Glutamatergic neuron (in vitro differentiated cells): ENCODE measurements around the gene CBR4. TPM values are rescaled to one million over a fixed set of nuclear protein-coding genes. Genes with fewer than 3 reads are reported as not detected.
"Not testable (repeated sequence)": the region's sequence is repeated elsewhere in the genome, so short reads cannot be mapped to it uniquely, and the experiment has no call there.

Source experiments
- DNase-seq: peaks from one replicate; pipeline ENCODE4 v3.0.0; 2022
- H3K27ac Mint-ChIP-seq: one replicate; pipeline ENCODE4 v1.8.0; 2020; ENCODE audit warnings: mild to moderate bottlenecking, mixed read lengths, inconsistent platforms; ENCODE audit not compliant: unreplicated experiment
- H3K27me3 Mint-ChIP-seq: one replicate; pipeline ENCODE4 v1.8.0; 2020; ENCODE audit warnings: mild to moderate bottlenecking, moderate library complexity, mixed read lengths, inconsistent platforms; ENCODE audit not compliant: unreplicated experiment
- H3K36me3 Mint-ChIP-seq: one replicate; pipeline ENCODE4 v1.8.0; 2020; ENCODE audit warnings: mild to moderate bottlenecking, mixed read lengths, inconsistent platforms; ENCODE audit not compliant: unreplicated experiment
- H3K4me1 Mint-ChIP-seq: one replicate; pipeline ENCODE4 v1.8.0; 2020; ENCODE audit warnings: mild to moderate bottlenecking, low read depth, mixed read lengths, inconsistent platforms; ENCODE audit not compliant: unreplicated experiment
- H3K4me3 Mint-ChIP-seq: one replicate; pipeline ENCODE4 v1.8.0; 2020; ENCODE audit warnings: mild to moderate bottlenecking, mixed read lengths, inconsistent platforms; ENCODE audit not compliant: unreplicated experiment
- H3K9me3 Mint-ChIP-seq: one replicate; pipeline ENCODE4 v1.8.0; 2020; ENCODE audit warnings: mild to moderate bottlenecking, moderate library complexity, mixed read lengths, inconsistent platforms; ENCODE audit not compliant: unreplicated experiment
- total RNA-seq: library from RNA; stranded (reverse); fragmentation: NEBNext Ultra II Directional; extraction: Animal tissue kit (Norgen Biotek cat#: 25700); gene quantifications from one replicate; pipeline ENCODE4 v1.2.1, GENCODE V29; 2021; ENCODE audit not compliant: unreplicated experiment
- TF ChIP-seq, protein P1 (sequence below): fragments of 200-600 bp; sonication (generic); IDR thresholded peaks from one replicate; pipeline ENCODE4 v1.5.0; 2021; ENCODE audit not compliant: partially characterized antibody, unreplicated experiment

Gene CBR4
- total RNA-seq, 1 donor from 2014 or later, result 59.1 TPM

DNA sequence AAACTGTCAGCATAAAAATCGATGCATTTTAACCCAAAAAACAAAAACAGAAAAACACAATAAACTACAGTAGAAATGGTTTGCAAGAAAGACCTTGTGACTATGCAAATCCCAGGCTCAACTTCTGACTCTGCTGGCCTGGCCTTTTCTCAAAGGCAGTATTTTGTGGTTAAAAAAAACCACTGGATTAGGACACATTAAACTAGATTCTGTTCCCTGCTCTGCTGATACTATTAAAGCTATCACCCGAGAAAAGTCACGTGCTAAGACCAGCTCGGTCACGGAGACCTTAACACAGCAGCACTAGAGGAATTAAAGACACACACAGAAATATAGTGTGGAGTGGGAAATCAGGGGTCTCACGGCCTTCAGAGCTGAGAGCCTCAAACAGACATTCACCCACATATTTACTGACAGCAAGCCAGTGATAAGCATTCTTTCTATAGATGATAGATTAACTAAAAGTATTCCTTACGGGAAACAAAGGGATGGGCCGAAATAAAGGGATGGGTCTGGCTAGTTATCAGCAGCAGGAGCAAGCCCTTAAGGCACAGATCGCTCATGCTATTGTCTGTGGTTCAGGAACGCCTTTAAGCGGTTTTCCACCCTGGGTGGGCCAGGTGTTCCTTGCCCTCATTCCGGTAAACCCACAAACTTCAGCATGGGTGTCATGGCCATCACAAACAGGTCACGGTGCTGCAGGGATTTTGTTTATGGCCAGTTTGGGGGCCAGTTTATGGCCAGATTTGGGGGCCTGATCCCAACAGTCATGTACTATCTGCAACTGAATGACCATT lies 16.1 kb downstream of the CBR4 start:
- Mint-ChIP-seq H3K4me1 (peaks cover 2% of the 10 kb centered on the region), H3K36me3 (no peaks in the 10 kb centered on the region), H3K4me3 (no peak overlapping the region), H3K27me3 (no peaks in the 10 kb centered on the region), H3K9me3 (no peaks in the 10 kb centered on the region), H3K27ac (no peak overlapping the region)
- no peak for DNase-seq
- TF ChIP-seq, protein P1, sequence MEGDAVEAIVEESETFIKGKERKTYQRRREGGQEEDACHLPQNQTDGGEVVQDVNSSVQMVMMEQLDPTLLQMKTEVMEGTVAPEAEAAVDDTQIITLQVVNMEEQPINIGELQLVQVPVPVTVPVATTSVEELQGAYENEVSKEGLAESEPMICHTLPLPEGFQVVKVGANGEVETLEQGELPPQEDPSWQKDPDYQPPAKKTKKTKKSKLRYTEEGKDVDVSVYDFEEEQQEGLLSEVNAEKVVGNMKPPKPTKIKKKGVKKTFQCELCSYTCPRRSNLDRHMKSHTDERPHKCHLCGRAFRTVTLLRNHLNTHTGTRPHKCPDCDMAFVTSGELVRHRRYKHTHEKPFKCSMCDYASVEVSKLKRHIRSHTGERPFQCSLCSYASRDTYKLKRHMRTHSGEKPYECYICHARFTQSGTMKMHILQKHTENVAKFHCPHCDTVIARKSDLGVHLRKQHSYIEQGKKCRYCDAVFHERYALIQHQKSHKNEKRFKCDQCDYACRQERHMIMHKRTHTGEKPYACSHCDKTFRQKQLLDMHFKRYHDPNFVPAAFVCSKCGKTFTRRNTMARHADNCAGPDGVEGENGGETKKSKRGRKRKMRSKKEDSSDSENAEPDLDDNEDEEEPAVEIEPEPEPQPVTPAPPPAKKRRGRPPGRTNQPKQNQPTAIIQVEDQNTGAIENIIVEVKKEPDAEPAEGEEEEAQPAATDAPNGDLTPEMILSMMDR, result no peak

DNA sequence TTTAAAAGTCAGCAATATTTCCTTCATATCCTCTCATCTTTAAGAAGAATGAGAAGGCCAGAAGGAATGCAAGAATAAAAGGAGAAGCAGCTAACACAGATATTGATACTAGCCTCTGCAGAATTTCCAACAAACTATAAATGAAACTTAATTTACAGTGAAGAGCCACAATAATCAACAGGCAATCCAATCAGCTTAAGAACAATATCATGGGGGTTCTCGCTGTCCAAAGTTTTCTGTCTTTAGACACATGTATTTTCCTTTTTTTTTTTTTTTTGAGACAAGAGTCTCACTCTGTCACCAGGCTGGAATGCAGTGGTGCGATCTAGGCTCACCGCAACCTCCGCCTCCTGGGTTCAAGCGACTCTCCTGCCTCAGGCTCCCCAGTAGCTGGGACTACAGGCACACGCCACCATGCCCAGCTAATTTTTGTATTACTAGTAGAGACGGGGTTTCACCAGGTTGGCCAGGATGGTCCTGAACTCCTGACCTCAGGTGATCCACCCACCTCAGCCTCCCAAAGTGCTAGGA lies 17.0 kb downstream of the CBR4 start:
- not testable (repeated sequence) for H3K27me3 Mint-ChIP-seq, H3K9me3 Mint-ChIP-seq, H3K27ac Mint-ChIP-seq, H3K4me3 Mint-ChIP-seq, H3K36me3 Mint-ChIP-seq, DNase-seq, H3K4me1 Mint-ChIP-seq

DNA sequence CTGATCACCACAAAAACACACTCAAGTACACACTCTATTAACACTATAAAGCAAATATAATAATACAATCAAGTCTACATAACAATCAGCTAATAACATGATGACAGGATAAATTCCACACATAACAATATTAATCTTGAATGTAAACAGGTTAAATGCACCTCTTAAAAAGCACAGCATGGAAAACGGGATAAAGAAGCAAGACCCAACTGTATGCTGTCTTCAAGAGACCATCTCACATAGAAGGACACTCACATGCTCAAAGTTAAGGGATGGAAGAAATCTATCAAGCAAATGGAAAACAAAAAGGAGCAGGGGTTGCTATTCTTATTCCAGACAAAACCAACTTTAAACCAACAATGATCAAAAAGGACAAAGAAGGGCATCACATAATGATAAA lies 28.1 kb downstream of the CBR4 start:
- peaks cover 35% of the 10 kb centered on the region for H3K36me3 Mint-ChIP-seq

DNA sequence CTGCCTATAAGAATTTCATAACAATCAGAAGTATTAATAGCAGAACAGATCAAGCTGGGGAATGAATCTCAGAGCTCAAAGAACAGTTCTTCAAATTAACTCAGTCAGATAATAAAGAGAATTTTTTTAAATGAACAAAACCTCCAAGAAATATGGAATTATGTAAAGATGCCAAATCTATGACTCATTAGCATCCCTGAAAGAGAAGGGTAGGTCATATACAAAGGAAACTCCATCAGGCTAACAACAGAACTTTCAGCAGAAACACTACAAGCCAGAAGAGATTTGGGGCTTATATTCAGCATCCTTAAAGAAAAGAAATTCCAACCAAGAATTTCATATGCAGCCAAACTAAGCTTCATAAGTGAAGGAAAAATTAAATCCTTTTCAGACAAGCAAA lies 28.6 kb downstream of the CBR4 start:
- H3K4me3 Mint-ChIP-seq, result no peak overlapping the region
- no peaks in the 10 kb centered on the region for H3K4me1 Mint-ChIP-seq
- no peak for DNase-seq
- H3K36me3 Mint-ChIP-seq, result peaks cover 35% of the 10 kb centered on the region
- TF ChIP-seq, protein P1, result no peak
- H3K9me3 Mint-ChIP-seq, result peaks cover 3% of the 10 kb centered on the region
- peaks cover 2% of the 10 kb centered on the region for H3K27me3 Mint-ChIP-seq
- no peak overlapping the region for H3K27ac Mint-ChIP-seq

More for the DNA sequence above, 28.1 kb downstream of the CBR4 start:
- TF ChIP-seq, protein P1, result no peak
- no peak for DNase-seq
- H3K9me3 Mint-ChIP-seq, result peaks cover 3% of the 10 kb centered on the region
- peaks cover 2% of the 10 kb centered on the region for H3K27me3 Mint-ChIP-seq
- no peak overlapping the region for H3K4me3 Mint-ChIP-seq
- H3K27ac Mint-ChIP-seq, result no peak overlapping the region
- H3K4me1 Mint-ChIP-seq, result no peaks in the 10 kb centered on the region

DNA sequence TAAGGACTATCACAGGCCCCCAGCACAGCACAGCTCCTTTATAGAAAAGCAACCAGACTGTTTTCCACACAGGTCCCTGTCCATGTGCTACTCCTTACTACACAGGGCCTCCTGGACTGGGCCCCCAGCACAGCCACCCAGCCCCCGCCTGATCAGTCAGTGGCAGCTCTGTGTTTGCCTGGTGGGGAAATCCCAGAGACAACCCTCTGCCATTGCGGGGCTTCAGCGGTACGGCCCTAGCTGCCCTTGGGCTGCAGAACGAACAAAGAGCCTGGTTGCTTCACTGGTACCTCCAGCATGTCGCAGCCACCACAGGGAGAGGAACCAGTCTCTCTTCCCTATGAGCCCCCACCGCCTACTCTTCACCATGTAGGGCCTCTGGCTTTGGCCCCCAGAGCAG lies 30.7 kb downstream of the CBR4 start:
- Mint-ChIP-seq H3K4me3 (no peak overlapping the region), H3K27ac (no peak overlapping the region), H3K4me1 (no peaks in the 10 kb centered on the region), H3K9me3 (peaks cover 6% of the 10 kb centered on the region), H3K27me3 (peaks cover 2% of the 10 kb centered on the region), H3K36me3 (peaks cover 29% of the 10 kb centered on the region)
- TF ChIP-seq, protein P1, result no peak
- DNase-seq, result no peak
